CD4-positive, alpha-beta T cell treated with Interleukin-4 for 4 hours (primary cell): Measurements from ENCODE around the gene HSF5.
A peak's percentile ranks its signal among the peaks of the same experiment; 100 is the strongest.

Experiments
- DNase-seq: peaks from one replicate; pipeline ENCODE4 v3.0.0-alpha.2; 2020

Gene HSF5

DNA sequence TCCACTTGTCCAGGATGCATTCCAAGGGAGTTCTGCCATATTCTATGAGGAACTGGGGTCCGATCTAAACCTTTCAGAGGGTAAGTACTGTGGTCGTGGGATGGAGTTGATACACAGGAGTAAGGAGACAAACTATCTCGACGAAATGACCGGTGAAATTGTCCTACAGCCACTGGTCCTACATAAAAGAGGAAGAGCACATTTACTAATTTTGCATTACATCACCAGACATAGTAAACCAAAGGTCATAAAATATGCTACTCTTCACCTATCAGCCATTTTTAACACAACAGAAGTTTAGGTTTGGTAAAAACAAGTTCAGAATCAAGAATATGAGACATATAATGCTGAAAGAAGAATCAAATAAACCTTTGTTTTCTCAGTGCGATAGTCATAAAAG, 8.1 kb downstream of the HSF5 start:
- DNase-seq: no peak

DNA sequence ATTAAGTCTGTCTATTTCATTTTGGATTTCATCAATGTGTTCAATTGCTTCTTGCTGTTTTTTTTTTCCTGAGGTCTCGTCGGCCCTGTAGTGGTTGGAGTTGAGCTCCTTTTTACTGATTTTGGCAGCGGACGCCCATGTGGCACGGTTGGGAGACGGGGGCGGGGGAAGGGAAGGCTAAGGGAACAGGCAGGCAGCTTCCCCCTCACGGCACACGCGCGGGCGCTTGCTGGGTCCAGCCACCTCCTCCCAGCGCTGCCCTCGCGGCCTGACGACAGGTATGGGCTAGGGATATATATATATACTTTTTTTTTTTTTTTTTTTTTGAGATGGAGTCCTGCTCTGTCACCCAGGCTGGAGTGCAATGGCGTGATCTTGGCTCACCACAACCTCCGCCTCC, 11.4 kb downstream of the HSF5 start:
- DNase-seq: no peak

DNA sequence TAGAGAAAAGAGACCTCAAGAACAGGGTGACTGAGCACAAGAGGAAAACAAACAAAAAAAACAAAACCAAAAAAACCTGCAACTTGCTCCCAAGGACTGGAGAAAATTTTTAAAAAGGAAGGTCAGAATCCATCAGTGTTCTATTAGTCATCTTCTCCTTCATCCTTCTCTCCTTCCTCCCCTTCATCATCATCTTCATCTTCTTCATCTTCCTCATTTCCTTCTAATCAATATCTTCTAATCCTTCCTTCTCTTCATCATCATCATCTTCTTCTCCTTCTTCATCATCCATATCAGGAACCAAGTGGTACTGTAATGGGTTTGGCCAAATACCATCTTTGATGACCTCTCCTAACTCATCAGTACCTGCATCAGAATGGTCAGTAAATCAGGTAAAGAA, 12.2 kb downstream of the HSF5 start:
- DNase-seq: no peak

DNA sequence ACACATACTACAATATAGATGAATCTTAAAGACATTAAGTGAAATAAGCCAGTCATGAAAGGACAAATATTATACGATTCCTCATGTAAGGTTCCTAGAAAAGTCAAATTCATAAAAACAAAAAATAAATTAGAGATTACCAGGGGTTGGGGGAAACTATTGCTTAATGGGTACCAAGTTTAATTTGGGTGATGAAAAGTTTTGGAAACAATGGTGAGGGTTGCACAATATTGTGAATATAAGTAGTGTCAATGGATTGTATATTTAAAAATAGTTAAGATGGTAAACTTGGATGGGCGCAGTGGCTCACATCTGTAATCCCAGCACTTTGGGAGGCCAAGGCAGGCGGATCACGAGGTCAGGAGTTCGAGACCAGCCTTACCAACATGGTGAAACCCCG, 17.9 kb downstream of the HSF5 start:
- DNase-seq: no peak

DNA sequence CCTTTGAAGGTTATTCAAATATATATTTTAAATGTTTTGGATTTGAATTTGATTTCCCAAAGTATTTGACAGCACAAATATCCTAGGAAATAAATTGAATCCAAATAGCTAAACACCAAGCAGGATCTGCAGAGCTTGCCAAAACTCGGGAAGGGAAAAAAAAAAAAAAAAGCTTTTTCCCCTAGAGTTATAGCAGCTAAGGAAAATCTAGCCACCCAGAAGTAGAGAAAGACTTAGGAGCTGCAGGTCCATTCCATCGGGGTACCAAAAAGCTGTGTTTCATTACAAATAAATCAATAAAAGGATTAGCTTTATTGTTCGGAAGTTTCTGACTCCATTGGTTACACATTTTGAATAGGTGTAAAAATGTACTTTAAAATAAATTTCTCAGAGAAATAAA, 19.3 kb downstream of the HSF5 start:
- no peak for DNase-seq

DNA sequence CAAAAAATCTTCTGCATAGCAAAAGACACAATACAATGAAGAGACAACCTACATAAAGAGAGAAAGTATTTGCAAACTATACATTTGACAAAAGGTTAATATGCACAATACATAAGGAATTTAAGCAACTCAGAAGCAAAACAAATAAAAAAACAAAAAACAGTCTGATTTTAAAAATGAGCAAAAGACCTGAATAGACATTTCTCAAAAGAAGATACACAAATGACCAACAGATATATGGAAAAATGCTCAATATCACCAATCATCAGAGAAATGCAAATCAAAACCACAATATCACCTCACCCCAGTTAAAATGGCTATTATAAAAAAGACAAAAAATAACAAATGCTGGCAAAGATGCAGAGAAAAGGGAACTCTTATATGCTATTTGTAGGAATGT, 32.7 kb downstream of the HSF5 start:
- no peak for DNase-seq

DNA sequence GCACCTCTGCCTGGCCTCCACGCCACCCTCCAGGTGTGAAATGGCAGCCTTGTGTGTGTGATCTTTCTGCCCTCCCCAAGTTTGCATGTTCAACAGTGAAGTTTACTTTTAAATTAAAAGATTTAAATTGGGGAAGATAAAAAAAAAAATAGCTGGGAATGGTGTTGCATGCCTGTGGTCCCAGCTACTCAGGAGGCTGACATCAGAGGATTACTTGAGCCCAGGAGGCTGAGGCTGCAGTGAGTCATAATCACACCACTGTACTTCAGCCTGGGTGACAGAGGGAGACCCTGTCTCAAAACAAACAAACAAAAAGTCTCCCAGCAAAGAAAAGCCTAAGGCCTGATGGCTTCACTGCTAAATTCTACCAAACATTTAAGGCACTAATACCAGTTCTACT, 35.5 kb downstream of the HSF5 start:
- DNase-seq: no peak

DNA sequence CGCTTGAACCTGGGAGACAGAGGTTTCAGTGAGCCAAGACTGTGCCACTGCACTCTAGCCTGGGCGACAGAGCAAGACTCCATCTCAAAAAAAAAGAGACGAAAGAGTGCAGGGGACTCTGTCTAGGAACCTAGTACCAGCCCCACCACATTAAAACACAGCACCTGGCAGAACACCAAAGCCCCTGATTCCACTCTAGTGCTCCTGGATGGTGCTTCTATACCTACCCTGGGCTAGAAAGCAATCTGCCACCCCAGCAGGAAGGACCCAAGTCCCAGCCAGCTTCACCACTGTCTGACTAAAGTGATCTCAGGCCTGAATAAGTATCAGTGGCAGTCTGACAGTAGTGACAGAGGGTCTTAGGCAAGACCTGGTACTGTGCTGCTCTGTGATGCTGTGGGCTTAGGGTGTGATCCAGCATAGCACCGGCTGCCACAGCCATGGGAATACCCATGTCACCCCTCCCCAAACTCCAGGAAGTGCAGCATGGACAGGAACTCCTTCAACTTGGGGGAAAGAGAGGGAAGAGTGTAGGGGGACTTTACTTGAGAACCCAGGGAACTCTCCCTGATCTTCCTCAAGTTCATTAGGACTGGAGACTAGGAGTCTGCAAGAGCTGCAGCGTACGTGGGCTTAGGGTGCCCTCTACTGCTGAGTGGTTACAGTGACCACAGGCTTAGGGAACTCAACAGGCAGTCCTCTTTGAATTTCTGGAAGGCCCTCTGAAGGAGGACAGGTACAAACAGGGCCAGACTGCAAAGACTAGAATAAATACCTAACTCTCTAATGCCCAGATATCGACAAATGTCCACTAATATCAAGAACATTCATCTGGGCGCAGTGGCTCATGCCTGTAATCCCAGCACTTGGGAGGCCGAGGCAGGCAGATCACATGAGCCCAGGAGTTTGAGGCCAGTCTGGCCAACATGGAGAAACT, 40.9 kb downstream of the HSF5 start:
- DNase-seq: peak; percentile 59

DNA sequence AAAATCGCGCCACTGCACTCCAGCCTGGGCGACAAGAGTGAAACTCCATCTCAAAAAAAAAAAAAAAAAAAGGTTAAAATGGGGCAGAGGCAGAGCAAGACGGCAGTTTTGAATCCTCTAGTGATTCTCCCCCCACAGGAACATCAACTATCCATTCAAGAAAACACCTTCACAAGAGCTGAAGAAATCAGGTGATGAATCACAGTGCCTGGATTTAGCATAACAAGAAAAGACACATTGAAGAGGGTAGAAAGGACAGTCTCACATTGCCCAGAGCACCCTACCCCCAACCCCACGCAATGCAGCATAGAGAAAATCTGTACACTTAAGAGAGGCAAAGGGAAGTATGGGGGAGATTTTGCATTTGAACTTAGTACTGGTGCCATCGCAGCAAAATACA, 42.1 kb downstream of the HSF5 start:
- no peak for DNase-seq

DNA sequence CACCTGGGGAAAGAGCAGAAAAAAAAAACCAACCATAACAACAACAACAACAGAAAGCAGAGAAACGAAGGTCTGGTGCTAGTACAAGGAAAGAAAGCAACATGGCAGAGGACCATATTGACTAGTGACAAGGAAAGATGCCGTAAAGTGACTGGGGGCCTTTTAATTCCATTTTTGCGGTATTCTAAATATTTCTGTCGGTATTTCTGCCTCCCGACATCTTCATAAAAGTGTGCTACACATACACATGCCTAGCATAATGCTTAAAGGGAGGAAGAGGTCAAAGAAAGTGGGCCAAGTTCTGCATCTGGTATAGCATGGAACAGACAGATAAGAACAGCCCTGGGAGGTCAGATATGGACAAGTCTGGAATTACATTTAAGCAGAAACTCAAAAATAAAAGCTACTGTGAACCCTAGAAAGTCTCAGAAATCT, 51.4 kb downstream of the HSF5 start:
- no peak for DNase-seq

DNA sequence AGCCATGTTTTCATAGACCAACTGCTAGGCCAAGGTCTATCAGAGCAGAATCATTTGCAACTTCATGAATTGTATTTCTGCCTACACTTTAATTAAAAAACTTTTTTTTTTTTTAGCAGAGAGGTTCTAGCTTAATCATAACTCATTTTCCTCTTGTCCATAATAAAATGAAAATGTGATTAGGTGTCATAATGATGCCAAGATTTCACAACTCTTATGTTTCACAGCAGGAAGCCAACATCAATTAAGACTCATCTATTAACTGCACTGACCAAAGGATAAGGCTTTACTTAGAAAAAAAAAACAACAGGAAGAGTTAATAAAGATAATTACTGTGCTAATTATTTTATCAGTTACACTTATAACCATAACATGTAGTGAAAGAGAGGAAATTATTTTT, 52.0 kb downstream of the HSF5 start:
- DNase-seq: no peak

DNA sequence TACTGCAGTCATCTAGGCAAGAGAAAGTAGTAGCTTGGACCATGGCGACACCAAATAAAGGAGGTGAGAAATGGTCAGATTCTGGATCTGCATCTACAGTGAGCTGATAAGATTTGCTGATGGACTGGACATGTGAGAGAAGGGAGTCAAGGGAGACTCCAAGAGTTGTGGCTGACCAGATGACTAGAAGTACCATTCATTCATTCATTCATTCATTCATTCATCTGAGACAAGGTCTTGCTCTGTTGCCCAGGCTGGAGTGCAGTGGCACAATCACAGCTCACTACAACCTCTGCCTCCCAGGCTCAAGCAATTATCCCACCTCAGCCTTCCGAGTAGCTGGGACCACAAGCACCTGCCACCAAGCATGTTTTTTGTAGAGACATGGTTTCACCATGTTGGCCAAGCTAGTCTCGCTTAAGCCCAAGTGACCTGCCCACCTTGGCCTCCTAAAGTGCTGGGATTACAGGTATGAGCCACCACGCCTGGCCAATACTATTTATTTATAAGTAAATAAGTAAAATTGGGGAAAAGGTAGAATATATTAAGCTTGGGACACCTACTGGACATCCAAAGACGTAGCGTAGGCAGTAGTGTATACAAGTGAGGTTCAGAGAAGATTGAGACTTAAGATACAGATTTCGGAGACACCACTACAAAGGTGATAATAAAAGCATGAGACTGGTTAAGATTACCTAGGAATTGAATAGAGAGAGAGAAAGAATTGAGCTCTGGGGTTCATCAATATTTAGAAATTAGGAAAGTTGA, 55.2 kb downstream of the HSF5 start:
- no peak for DNase-seq

DNA sequence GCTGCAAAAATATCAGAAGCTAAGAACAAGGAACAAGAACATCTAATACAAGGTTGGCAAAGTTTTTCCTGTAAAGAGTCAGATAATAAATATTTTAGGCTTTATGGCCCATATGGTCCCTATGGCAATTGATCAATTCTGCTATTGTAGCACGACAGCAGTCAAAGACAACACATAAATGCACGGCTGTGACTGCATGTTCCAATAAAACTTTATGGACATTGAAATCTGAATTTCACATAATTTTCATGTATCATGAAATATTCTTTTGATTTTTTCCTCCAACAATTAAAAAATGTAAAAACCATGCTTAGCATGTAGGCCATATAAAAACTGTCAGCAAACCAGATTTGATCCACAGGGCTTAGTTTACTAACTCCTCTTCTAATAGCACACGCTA, 60.4 kb downstream of the HSF5 start:
- DNase-seq: no peak

DNA sequence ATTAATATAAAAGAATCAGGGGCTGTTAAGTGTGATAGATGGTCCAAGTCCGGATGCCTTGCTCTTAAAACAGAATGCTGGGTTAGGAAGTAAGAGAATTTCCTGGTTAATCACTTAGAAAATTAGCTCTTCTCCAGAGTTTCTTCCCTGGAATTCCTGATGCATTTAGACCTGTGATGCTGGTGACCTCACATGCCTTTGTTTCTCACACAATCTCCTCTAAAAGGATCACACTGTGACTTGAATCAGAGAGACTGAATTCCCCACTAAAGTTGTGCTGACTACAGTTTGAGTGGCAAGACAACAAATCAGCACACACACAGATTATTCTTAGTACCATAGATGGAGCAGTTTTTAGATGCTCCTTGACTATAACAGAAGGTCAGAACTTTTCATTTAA, 66.5 kb downstream of the HSF5 start:
- no peak for DNase-seq

DNA sequence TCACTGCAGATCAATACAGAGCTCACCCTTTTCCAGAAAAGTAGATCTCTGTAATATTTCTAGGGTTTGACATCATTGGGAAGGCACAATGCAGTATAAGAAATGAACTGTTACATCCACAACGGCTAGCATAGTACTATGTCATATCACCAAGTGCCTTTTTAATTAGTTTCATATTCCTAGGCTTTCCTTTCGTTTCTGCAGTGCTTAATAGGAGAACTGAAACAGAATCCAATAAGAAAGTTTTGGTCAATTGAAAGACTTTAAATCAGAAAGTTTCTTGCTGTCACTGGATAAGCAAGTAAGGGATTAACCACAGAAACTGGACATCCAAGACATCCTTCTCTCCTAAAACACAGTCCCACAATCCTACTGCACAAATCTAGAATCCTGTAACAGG, 67.4 kb downstream of the HSF5 start:
- DNase-seq: no peak

DNA sequence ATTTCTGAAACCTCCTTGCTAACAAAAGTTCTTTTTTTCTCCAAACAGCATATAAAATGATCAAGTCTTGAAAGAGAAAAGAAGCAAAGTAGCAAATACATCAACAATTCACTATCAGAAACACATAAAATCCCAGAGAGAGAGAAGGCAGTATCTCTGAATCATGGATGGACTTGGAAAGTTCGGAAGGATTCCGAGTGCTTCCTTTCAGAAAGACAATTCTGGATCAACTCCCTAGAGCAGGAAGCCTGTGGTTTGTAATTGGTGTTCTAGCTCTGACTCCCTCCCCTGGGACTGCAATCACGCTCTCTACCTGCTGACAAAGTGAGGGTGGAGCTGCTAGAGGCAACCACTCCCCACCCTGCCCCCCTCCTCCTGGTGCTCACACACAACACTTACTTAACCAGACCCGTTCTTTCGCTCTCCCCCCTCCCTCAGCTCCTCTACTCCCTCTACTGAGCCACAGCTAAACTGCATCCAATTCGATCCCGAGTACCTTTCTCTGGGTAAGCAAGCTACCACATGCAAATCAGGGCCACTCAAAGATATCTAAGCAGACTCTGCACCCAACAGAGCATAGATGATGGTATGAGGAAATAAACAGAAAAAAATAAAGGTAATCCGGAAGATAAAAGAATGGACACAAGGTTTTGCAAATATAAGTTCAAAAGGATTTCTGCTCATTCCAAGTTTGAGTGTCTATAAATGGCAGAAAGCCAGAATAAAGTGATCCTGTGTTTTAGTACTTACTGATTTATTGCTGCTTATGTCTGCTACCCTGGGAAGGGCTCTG, 70.7 kb downstream of the HSF5 start, which contains the start of gene RNF43:
TSS of gene RNF43 (minus strand) at position 235 of the 793 bp plus-strand sequence. CDS start 1,957 bp downstream, outside the sequence.
- DNase-seq: peak; percentile 93

DNA sequence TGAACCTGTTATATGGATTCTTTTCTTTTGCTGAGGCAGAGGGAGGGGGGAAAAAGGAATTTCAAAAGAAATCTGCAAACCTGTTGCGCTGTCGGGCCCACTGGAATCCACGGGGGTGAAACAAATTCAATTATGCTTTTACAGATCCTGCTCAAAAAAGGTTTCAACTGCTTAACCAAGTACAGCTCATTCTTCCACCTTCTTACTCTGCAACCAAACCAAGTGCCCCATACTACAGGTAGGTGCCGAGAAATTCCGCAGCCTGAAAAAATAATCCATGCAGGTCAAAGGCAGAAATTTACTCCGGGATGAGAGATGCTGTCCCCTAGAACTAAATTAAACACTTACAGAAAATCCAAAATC, 71.3 kb downstream of the HSF5 start:
- no peak for DNase-seq

DNA sequence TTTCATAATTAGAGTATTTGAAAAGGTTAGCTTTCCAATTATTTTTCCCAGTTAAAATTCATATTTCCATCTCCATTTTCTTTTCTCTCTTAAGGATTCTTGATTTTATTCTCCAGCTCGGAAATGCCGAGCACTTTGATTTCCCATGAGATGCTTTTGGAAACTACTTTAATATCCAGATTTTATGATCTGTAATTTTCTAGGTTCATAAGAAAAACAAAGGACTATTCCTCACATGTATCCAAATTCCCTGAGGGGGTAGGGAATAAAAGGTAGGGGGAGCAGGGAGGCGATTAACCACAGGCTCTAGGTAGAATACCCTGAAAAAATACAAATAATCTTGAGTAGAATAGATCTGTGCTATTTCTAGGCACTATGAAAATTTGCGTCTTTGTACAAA, 71.8 kb downstream of the HSF5 start:
- DNase-seq: no peak

DNA sequence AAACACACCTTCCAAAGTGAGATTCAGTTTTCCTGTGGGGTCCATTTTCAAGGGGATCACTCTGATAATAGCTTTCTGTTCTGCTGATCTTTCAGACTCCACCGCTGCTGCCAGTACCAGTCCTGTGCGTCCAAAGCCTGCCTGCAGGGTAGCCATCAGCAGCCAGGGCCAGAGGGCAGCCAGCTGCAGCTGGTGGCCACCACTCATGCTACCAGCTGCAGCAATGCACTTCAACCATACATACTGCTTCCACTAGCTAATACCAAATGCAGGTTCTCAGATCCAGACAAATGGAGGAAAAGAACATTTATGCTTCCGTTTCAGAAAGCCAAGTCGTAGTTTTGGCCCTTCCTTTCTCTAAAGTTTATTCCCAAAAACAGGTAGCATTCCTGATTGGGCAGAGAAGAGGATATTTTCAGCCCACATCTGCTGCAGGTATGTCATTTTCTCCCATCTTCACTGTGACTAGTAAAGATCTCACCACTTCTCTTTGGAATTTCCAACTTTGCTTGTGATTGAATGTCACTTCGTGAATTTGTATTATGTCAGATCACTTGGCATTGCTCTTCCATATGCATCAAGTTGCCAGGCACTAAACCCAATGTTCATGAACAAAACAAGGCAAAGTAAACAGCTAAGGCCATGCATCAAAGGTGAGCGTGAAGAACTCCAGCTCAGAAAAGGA, 72.7 kb downstream of the HSF5 start:
- no peak for DNase-seq

DNA sequence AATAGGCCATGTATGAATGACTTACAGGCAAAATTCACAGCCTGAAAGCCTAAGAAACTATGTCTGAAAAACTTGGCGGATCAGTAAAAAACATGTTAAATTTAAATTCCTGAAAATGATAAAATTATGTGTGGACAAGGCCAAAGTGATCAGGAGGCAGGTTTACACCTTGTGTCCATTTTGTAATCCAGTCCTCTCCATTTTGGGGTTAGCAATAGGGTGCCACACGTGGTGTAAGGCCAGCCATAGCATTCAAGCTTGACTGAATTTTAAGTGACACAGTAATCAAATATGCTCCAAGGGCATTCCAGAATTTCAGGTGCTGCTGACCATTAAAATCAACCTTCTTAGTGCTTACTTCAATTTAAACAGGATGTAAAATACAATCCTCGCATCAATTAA, 73.6 kb downstream of the HSF5 start:
- DNase-seq: no peak

DNA sequence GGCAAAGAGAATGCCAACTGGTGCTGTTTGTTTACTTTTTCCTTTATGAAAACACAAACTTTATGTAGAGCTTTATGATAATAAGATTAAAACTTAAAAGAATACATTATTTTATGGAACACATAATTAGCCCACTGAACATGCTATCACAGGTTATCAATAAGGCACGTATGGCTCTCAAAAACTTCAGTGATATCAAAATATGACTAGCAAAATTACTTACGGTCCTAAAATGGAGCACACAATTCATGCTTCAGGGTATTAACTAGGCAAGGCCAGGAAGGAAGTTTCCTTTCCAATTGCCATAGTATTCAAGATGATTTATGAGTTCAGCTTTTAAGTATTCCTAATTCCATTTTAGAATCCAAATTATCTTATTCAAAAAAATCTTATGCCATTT, 74.5 kb downstream of the HSF5 start:
- DNase-seq: no peak

DNA sequence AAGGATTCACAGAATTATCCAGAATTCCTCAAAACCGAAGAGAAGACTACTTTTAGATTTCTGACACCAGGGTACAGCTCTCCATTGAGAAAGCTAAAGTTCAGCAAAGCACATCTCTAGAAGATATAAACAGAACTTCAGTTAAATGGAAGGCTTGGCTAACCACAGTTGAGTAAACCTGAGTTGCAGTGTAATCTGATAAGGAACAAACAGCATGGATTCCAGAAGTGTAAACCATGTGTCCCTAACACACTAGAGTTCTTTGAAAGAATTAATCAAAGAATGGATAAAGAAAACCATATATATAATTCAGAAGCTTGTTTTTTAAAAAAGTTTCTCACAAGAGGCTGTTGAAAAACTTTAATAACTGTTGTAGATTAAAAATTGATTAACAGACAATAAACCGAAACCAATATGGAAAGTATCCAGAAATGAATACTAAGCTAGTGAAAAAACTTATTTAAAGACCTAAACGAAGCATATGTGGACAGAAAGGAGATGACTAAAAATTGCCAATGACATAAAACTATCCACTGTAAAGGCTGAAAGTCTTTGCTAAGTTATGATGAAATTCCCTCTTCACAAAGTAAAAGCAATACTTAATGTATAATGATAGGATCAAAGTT, 75.1 kb downstream of the HSF5 start:
- no peak for DNase-seq
